Activated T-helper 17 cell treated with anti-CD3 and anti-CD28 coated beads, Interleukin-2, amount 50 U/mL, for 72 hours (primary cell): ENCODE measurements around the gene SLC10A3. TPM values are rescaled to one million over a fixed set of nuclear protein-coding genes. Genes with fewer than 3 reads are reported as not detected.

ENCODE experiments used
- ATAC-seq: fragments of 150-1000 bp; cut with Tn5 transposase; replicated peaks from 2 replicates; pipeline ENCODE4 v1.10.0; 2021; ENCODE audit warnings: mild to moderate bottlenecking, moderate library complexity
- H3K27ac Mint-ChIP-seq: one replicate; pipeline ENCODE4 v1.8.0; 2022; ENCODE audit warnings: mixed read lengths
- H3K27me3 Mint-ChIP-seq: one replicate; pipeline ENCODE4 v1.8.0; 2022; ENCODE audit warnings: mixed read lengths
- H3K36me3 Mint-ChIP-seq: one replicate; pipeline ENCODE4 v1.8.0; 2022; ENCODE audit warnings: low read depth, mild to moderate bottlenecking, mixed read lengths
- H3K4me1 Mint-ChIP-seq: one replicate; pipeline ENCODE4 v1.8.0; 2022; ENCODE audit warnings: mixed read lengths
- H3K4me3 Mint-ChIP-seq: one replicate; pipeline ENCODE4 v1.8.0; 2022; ENCODE audit warnings: mild to moderate bottlenecking, mixed read lengths
- H3K9me3 Mint-ChIP-seq: one replicate; pipeline ENCODE4 v1.8.0; 2022; ENCODE audit warnings: mixed read lengths
- total RNA-seq, 2 donors: library from RNA; stranded (reverse); gene quantifications; one replicate each; pipeline ENCODE4 v1.2.3, GENCODE V29; 2022

The SLC10A3 gene
- total RNA-seq = 10 to 100 TPM; 17.3 to 24.8 TPM

- Mint-ChIP-seq H3K36me3 (peaks cover 12% of the 10 kb centered on the region), H3K4me3 (peak within 1 kb of the TSS; percentile 91), H3K27ac (peak within 1 kb of the TSS; percentile 88), H3K27me3 (no peaks in the 10 kb centered on the region), H3K9me3 (no peaks in the 10 kb centered on the region), H3K4me1 (peaks cover 3% of the 10 kb centered on the region)
- peak; percentile 94 for ATAC-seq
These were observed at the start of gene SLC10A3 for GRCh38 chrX:154490414-154491083. SLC10A3 (minus strand) TSS chrX:154490629; CDS start chrX:154488940, 1,689 bp downstream.

- no peaks in the 10 kb centered on the region for H3K9me3 Mint-ChIP-seq
- H3K4me1 Mint-ChIP-seq = peaks cover 5% of the 10 kb centered on the region
- peaks cover 26% of the 10 kb centered on the region for H3K36me3 Mint-ChIP-seq
- H3K27ac Mint-ChIP-seq = no peak overlapping the region
- ATAC-seq = no peak
- no peaks in the 10 kb centered on the region for H3K27me3 Mint-ChIP-seq
- H3K4me3 Mint-ChIP-seq = no peak overlapping the region
These were observed 48.6 kb upstream of the SLC10A3 start for GRCh38 chrX:154539077-154539476.

DNA sequence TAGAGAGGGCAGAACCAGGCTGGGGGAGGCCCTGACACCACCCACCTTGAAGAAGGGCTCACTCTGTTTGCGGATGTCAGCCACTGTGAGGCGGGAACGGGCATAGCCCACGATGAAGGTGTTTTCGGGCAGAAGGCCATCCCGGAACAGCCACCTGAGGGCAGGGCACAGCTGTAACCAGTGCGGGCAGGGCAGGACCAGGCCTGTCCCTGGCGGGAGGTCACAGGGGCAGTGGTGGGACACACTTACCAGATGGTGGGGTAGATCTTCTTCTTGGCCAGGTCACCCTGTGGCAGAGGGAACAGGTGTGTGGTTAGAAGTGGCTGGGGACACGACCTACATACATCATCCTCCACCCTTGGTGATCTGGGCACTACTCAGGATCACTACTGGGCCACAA, 45.5 kb upstream of the SLC10A3 start:
- Mint-ChIP-seq H3K36me3 (peaks cover 24% of the 10 kb centered on the region), H3K4me1 (no peaks in the 10 kb centered on the region), H3K27ac (no peak overlapping the region), H3K27me3 (no peaks in the 10 kb centered on the region), H3K9me3 (no peaks in the 10 kb centered on the region), H3K4me3 (no peak overlapping the region)
- ATAC-seq = no peak

DNA sequence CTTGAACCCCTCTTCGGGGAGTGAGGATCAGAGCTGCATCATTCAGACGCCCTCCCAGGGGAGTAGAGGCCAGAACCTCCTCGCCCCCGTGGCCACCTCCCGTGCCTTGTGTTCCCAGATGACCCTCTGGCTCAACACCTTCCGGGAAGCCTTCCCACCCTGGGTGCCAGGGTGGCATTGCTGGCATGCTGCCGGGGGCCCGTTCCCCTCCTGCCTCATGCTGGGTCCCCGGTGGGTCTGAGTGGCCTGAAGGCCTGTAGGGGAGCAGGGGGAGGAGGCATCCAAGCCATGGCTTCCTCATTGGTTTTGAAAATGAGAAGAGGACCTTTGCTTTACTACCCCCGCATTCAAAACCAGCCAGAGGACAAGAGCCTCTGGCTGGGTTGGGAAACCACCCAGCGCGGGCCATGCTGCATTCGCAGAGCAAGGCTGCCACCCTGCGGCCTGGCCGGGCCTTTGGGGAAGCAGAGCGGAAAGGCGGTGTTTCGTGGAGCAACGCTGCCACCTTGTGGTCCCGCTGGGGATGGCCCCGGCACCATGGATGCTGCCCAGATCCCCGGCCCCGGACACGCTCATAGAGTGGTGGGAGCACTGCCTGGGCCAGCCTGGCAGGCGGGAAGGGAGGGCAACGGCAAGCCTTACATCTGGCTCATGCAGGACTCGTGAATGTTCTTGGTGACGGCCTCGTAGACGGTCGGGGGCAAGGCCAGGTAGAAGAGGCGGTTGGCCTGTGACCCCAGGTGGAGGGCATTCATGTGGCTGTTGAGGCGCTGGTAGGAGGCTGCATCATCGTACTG, 44.3 kb upstream of the SLC10A3 start:
- Mint-ChIP-seq H3K27me3 (no peaks in the 10 kb centered on the region), H3K27ac (peak overlapping the region; percentile 38), H3K9me3 (no peaks in the 10 kb centered on the region), H3K4me1 (no peaks in the 10 kb centered on the region), H3K36me3 (peaks cover 26% of the 10 kb centered on the region), H3K4me3 (no peak overlapping the region)
- ATAC-seq = peak; percentile 99

- Mint-ChIP-seq H3K4me1 (no peaks in the 10 kb centered on the region), H3K27me3 (no peaks in the 10 kb centered on the region)
These were observed 42.3 kb upstream of the SLC10A3 start for GRCh38 chrX:154532690-154533089.

DNA sequence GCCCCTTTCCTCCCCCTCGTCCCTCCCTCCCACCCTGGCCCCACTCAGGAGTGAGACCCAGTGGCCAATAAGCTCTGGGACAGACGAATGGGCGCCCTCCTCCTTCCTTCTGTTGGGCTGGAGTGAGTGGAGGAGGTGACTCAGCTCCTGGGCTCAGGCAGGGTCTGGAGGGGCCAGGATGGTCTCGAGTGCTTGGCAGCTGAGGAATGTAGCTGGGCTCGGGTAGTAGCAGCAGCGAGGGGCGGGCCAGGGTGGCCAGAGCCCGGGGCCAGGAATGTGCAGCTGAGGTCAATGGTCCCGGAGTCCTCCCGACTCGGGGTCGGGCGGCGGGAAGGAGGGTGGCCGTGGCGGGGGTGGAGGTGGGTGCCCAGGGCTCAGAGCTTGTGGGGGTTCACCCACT, 41.2 kb upstream of the SLC10A3 start:
- ATAC-seq = no peak
- no peak overlapping the region for H3K4me3 Mint-ChIP-seq
- H3K27me3 Mint-ChIP-seq = no peaks in the 10 kb centered on the region
- peaks cover 17% of the 10 kb centered on the region for H3K36me3 Mint-ChIP-seq
- H3K9me3 Mint-ChIP-seq = no peaks in the 10 kb centered on the region
- no peak overlapping the region for H3K27ac Mint-ChIP-seq
- no peaks in the 10 kb centered on the region for H3K4me1 Mint-ChIP-seq

More at GRCh38 chrX:154532690-154533089, 42.3 kb upstream of the SLC10A3 start:
- H3K36me3 Mint-ChIP-seq = peaks cover 17% of the 10 kb centered on the region
- no peaks in the 10 kb centered on the region for H3K9me3 Mint-ChIP-seq
- no peak overlapping the region for H3K4me3 Mint-ChIP-seq
- no peak for ATAC-seq
- no peak overlapping the region for H3K27ac Mint-ChIP-seq

- H3K4me3 Mint-ChIP-seq = no peak overlapping the region
- no peaks in the 10 kb centered on the region for H3K27me3 Mint-ChIP-seq
- no peak overlapping the region for H3K27ac Mint-ChIP-seq
- H3K36me3 Mint-ChIP-seq = peaks cover 16% of the 10 kb centered on the region
- H3K4me1 Mint-ChIP-seq = peaks cover 9% of the 10 kb centered on the region
- no peaks in the 10 kb centered on the region for H3K9me3 Mint-ChIP-seq
- ATAC-seq = no peak
These were observed 39.9 kb upstream of the SLC10A3 start for GRCh38 chrX:154530286-154530685.

- no peak overlapping the region for H3K4me3 Mint-ChIP-seq
- ATAC-seq = no peak
- peaks cover 6% of the 10 kb centered on the region for H3K36me3 Mint-ChIP-seq
- no peak overlapping the region for H3K27ac Mint-ChIP-seq
- no peaks in the 10 kb centered on the region for H3K27me3 Mint-ChIP-seq
- H3K4me1 Mint-ChIP-seq = peaks cover 9% of the 10 kb centered on the region
- no peaks in the 10 kb centered on the region for H3K9me3 Mint-ChIP-seq
These were observed 38.8 kb upstream of the SLC10A3 start for GRCh38 chrX:154529206-154529612.

DNA sequence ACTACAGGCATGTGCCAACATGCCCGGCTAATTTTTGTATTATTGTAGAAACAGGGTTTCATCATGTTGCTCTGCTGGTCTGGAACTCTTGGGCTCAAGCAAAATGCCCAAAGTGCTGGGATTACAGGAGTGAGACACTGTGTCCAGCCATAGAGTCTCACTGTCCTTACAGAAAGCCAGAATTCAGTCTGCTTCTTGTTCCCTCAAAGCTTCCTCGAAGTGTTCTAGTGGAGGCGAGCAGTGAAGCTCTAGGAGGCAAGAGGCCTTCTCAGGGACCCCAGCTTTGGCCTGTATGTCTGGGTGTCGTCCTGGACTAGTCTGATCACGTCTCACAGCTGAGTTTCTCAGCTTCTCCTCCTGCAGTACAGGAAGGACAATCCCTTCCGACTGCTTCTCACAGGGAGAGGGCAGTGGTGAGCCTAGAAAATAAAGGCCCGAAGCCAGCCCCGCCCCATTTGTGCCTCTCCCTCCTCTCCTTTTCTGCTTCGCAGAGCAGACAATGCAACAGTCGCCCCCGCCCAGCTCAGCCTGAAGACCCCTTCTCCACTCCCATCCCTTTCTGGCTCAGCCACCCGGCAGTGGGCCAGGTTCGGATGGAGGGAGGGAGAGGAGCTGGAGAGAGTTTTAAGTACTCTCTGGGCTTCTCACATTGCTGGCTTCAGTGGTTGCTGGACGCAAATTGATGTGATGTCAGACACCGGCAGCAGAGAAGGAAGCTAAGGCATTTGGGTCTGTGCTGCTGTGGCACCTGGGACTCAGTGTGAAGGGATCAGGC, 36.7 kb upstream of the SLC10A3 start:
- Mint-ChIP-seq H3K4me1 (peaks cover 9% of the 10 kb centered on the region), H3K4me3 (peak overlapping the region; percentile 26), H3K9me3 (no peaks in the 10 kb centered on the region), H3K36me3 (peaks cover 6% of the 10 kb centered on the region), H3K27me3 (no peaks in the 10 kb centered on the region), H3K27ac (peak overlapping the region; percentile 58)
- peak; percentile 98 for ATAC-seq

DNA sequence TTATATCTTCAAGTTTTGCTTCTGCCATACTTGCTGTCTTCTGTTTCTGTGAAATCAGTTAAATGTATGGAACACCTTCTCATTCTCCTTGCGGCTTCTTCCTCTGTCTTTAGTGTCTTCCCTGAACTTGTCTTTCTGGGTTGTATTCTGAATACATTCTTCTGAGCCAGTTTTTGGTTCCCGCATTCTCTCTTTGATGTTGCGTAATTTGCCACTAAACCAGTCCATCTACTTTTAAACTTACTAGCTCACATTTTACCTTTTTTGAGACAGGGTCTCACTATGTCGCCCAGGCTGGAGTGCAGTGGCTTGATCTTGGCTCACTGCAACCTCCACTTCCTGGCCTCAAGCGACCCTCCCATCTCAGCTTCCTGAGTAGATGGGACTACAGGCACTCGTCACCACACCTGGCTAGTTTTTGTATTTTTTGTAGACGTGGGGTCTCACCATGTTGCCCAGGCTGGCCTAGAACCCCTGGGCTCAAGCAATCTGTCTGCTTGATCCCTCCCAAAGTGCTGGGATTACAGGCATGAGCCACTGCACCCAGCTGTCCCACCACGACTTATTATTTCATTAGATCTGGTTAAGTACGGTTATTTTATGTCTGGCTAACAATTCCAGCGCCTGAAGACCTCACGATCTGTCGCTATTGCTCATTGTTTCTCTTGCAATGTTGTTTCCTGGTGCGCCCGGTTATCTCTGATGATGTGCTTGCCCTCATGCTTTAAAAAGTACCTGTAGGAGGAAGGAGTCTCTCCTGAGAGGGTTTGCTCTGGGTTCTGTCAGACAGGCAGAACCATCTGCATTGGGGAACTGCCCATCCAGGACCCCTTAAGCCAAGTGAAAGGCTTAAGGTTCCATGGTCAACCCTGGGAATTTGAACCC, 35.4 kb upstream of the SLC10A3 start:
- H3K4me1 Mint-ChIP-seq = peaks cover 9% of the 10 kb centered on the region
- H3K27ac Mint-ChIP-seq = peak overlapping the region; percentile 74
- peaks cover 2% of the 10 kb centered on the region for H3K36me3 Mint-ChIP-seq
- H3K4me3 Mint-ChIP-seq = no peak overlapping the region
- H3K9me3 Mint-ChIP-seq = no peaks in the 10 kb centered on the region
- ATAC-seq = no peak
- no peaks in the 10 kb centered on the region for H3K27me3 Mint-ChIP-seq

DNA sequence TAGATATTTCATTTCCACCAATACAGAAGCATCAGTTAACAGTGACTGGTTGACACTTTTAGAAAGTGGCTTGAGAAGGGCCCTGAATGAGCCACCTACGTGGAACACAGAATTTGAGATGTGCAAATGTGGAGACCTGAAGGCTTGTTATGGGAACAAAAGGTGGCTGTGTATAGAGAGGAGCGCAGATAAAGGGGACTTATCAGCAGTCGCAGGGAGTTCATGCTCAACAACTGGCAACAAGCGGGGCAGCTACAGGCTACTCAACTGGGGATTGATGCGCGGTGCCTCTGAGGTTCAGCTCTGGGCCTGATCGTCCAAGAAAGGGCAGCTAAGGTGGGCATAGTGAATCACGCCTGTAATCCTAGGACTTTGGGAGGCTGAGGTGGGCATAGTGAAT, 29.0 kb upstream of the SLC10A3 start:
- Mint-ChIP-seq H3K4me3 (no peak overlapping the region), H3K4me1 (peaks cover 3% of the 10 kb centered on the region), H3K36me3 (peaks cover 4% of the 10 kb centered on the region), H3K27me3 (no peaks in the 10 kb centered on the region), H3K9me3 (no peaks in the 10 kb centered on the region), H3K27ac (no peak overlapping the region)
- ATAC-seq = no peak

DNA sequence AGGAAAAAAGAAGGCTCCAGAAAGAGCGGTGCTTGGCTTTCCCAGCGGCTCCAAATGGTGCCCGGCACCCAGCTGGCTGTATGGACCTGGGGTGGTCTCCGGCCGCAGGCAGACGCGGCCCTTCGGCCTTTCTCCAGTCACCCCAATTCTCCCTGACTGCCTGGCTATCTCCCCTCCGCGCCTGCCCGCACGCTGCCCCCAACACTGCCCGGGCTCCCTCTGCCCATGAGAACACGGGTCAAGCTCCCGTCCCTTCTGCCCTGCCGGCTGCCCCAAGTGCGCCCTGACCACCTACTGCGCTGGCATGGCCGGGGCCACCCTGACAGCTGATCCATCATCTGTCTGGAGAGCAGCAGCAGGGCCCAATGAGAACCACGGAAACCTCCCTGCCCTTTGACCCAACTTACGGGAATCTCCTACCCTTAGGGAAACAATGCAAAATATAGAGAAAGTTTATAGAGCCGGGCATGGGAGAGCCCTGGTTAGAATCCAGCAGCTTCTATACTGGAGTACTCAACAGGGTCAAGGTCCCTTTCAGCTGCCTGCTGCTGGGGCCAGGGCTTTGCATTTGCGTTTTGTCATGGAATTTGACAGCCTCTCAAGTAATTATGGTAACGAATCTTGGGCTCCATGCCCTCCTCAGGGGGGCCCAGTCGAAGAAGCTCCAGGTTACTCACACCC, 26.8 kb upstream of the SLC10A3 start:
- peak overlapping the region; percentile 87 for H3K4me3 Mint-ChIP-seq
- no peak for ATAC-seq
- no peaks in the 10 kb centered on the region for H3K27me3 Mint-ChIP-seq
- H3K27ac Mint-ChIP-seq = no peak overlapping the region
- peaks cover 4% of the 10 kb centered on the region for H3K36me3 Mint-ChIP-seq
- no peaks in the 10 kb centered on the region for H3K9me3 Mint-ChIP-seq
- peaks cover 10% of the 10 kb centered on the region for H3K4me1 Mint-ChIP-seq

GRCh38 chrX:154516656-154517100, 26.2 kb upstream of the SLC10A3 start:
- Mint-ChIP-seq H3K4me3 (peak overlapping the region; percentile 87), H3K36me3 (peaks cover 4% of the 10 kb centered on the region), H3K27ac (peak overlapping the region; percentile 86), H3K27me3 (no peaks in the 10 kb centered on the region), H3K4me1 (peaks cover 10% of the 10 kb centered on the region), H3K9me3 (no peaks in the 10 kb centered on the region)
- no peak for ATAC-seq
